Measurements from ENCODE around the gene PERCC1. TPM values are rescaled to one million over a fixed set of nuclear protein-coding genes. Genes with fewer than 3 reads are reported as not detected.

Gene PERCC1
- total RNA-seq, 4 donors from 2014 or later, result 1.2 TPM; not detected in 3

- Histone ChIP-seq H3K4me3 (no peak overlapping the region), H3K4me1 (no peaks in the 10 kb centered on the region), H3K36me3 (no peaks in the 10 kb centered on the region), H3K27me3 (peaks cover 17% of the 10 kb centered on the region), H3K9me3 (no peaks in the 10 kb centered on the region), H3K27ac (no peak overlapping the region)
- no peak for DNase-seq
- intact Hi-C loops (cut with DNase I; ENCODE audit: low total_unique reads), result no loop called here
- in situ Hi-C loops (cut with MboI; ENCODE audit: low pct_ligation_motif_present in 1 of 4, low pct_unique_long_range_greater_than_20kb in 1 of 4, low sequenced_read_pairs in 3 of 4), result no loop called here
- WGBS, 2 donors (ENCODE audit: low coverage in 1 of 2), result 61 to 81% methylated on average over 8 to 28 of the region's 28 CpGs
- TF ChIP-seq CTCF (IDR thresholded peaks at IDR 0.05), result no peak
- no peak for TF ChIP-seq EP300 (IDR thresholded peaks at IDR 0.05; ENCODE audit: low read depth)
- no peak for TF ChIP-seq POLR2AphosphoS5 (IDR thresholded peaks at IDR 0.05)
- TF ChIP-seq POLR2A (IDR thresholded peaks at IDR 0.05), result no peak
These were observed 51.3 kb downstream of the PERCC1 start for GRCh38 chr16:1481906-1482835.

Other genes starting within 250 kb of the PERCC1 start
- gene TPSG1, start 205.8 kb upstream of the PERCC1 start, total RNA-seq, result 10 to 100 TPM in 3 of 4 donors, not detected in 1; 20.9 to 41.0 (median 24.0) TPM
- gene TPSB2, start 200.9 kb upstream of the PERCC1 start, total RNA-seq, result 10 to 100 TPM; 12.5 to 35.2 (median 24.8) TPM
- 10 to 100 TPM in 3 of 4 donors, 1 to 10 TPM in 1; 9.4 to 33.7 (median 23.8) TPM for gene TPSAB1, start 190.4 kb upstream of the PERCC1 start, total RNA-seq
- 10 to 100 TPM in 1 of 4 donors, 1 to 10 TPM in 2, not detected in 1; 4.6 to 12.0 (median 7.8) TPM for gene TPSD1, start 175.0 kb upstream of the PERCC1 start, total RNA-seq
- 100 to 1,000 TPM in 1 of 4 donors, 10 to 100 TPM in 3; 55.4 to 110 (median 58.5) TPM for gene UBE2I, start 121.4 kb upstream of the PERCC1 start, total RNA-seq
- gene BAIAP3, start 97.4 kb upstream of the PERCC1 start, total RNA-seq, result 100 to 1,000 TPM in 1 of 4 donors, 10 to 100 TPM in 1, 1 to 10 TPM in 2; 7.3 to 190 (median 11.4) TPM
- gene TSR3, start 79.2 kb upstream of the PERCC1 start, total RNA-seq, result 100 to 1,000 TPM in 1 of 4 donors, 10 to 100 TPM in 3; 56.4 to 135 (median 75.3) TPM
- gene GNPTG, start 79.1 kb upstream of the PERCC1 start, total RNA-seq, result 100 to 1,000 TPM in 1 of 4 donors, 10 to 100 TPM in 3; 53.8 to 130 (median 79.1) TPM
- 10 to 100 TPM; 15.2 to 86.4 (median 24.2) TPM for gene UNKL, start 16.4 kb upstream of the PERCC1 start, total RNA-seq
- gene UQCC4, start 10.3 kb upstream of the PERCC1 start, total RNA-seq, result 10 to 100 TPM in 2 of 4 donors, 1 to 10 TPM in 1, not detected in 1; 1.2 to 13.2 (median 13.2) TPM
- under 1 TPM in 2 of 4 donors, not detected in 2; 0.16 to 0.41 TPM for gene CCDC154, start 13.5 kb downstream of the PERCC1 start, total RNA-seq
- gene CLCN7, start 44.0 kb downstream of the PERCC1 start, total RNA-seq, result 100 to 1,000 TPM in 2 of 4 donors, 10 to 100 TPM in 2; 57.6 to 171 (median 95.0) TPM
- not detected for gene PTX4, start 57.9 kb downstream of the PERCC1 start, total RNA-seq
- gene TELO2, start 62.3 kb downstream of the PERCC1 start, total RNA-seq, result 10 to 100 TPM; 22.2 to 98.1 (median 49.6) TPM
- 10 to 100 TPM in 3 of 4 donors, 1 to 10 TPM in 1; 9.4 to 22.5 (median 13.3) TPM for gene TMEM204, start 102.6 kb downstream of the PERCC1 start, total RNA-seq
- 10 to 100 TPM; 16.2 to 26.6 (median 22.0) TPM for gene IFT140, start 181.0 kb downstream of the PERCC1 start, total RNA-seq
- 10 to 100 TPM; 10.1 to 52.7 (median 16.2) TPM for gene CRAMP1, start 181.3 kb downstream of the PERCC1 start, total RNA-seq
- gene JPT2, start 247.2 kb downstream of the PERCC1 start, total RNA-seq, result 10 to 100 TPM; 12.0 to 31.5 (median 25.1) TPM